Muscle of arm (tissue), 12 donors: ENCODE results near the gene ABLIM1. TPM values are rescaled to one million over a fixed set of nuclear protein-coding genes. Genes with fewer than 3 reads are reported as not detected.

ENCODE experiments used
- DNase-seq: peaks from one replicate; pipeline ENCODE4 v3.0.0-alpha.2; 2013
- polyA plus RNA-seq, 12 donors: library from polyadenylated mRNA; unstranded; fragments of 120-200 nt; gene quantifications; one replicate each; pipeline ENCODE4 v1.2.1, GENCODE V29; 2013; ENCODE audit not compliant: insufficient read length in 12 of 12

ABLIM1 gene
- polyA plus RNA-seq, 12 donors = 44.3 to 111 (median 60.8) TPM; not detected in 1

DNA sequence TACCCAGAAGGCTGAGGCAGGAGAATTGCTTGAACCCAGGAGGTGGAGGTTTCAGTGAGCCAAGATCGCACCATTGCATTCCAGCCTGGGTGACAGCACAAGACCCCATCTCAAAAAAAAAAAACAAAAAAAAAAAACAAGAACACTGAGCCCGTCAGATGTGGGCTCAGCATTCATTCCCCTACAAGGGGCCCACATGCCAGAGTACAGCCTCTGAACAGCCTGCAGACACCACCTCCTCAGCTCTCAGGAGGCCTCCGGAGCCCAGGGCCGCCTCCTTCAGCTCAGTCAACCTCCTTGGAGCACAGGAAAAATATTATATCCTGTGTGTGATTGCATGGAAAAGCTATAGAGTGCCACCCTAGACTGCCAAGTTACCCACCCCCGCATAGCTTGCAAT, 112.3 kb downstream of the ABLIM1 start:
- DNase-seq = no peak

DNA sequence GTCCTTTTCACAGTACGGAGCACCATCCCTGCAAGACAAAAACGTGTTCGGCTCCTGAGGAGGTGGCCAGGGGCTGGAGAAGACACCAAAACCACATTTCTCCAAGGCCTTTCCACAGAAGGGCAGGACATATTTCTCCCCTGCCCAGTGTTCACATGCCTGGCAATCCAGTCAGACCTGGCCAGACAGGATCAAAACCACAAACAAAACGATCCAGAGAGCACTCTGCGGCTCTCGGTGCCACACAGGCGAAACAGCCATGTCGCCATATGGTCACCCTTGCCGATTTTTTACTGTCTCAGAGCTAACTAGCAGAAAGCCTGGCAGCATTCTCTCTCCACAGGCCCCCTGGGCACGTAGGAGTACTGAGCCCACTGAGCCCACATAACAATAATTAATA, 113.0 kb downstream of the ABLIM1 start:
- no peak for DNase-seq

DNA sequence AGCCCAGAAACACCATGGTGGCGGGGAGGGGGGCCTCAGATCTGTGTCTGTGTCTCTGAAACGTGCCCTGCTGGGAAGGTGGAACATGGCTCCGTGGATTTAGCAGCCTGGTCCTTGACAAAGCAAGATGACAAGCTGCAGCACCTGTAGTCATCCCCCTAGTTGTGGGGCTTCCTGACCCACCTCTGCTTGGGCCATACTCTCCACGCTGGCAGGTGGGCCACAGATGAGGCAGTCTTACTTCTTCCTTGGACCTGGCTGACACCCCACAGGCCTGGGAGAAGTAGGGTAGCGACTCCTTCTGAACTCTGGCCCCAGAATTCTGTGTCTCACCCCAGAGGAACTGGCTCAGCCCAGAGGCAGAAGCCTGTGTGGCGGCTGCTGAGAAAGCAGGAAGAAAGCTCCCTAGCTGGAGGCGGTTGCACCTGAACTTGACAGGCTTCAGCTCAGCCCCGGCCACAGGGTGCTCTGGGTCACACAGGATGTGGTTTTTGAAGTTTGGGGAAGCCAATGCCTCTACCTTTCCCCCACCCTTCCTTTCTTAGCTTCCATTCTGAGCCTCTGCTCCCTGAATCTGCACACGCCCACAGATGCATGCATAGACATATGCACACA, 113.9 kb downstream of the ABLIM1 start:
- no peak for DNase-seq

DNA sequence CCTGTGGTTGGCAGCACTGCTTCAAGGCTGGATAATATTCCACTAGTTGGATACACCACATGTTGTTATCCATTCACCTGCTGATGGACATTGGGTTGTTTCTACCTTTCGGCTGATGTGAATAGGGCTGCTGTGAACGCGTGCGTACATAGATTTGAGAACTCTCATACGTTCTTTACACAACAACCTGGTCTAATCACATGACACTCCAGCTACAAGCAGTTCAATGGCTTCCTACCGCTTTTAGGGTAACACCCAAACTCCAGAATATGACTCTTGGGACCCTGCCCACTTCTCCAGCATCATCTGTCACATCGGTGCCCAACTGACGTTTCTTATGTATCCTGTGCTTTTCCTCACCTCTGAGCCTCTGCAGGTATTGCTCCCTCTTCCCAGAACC, 114.6 kb downstream of the ABLIM1 start:
- DNase-seq = no peak

DNA sequence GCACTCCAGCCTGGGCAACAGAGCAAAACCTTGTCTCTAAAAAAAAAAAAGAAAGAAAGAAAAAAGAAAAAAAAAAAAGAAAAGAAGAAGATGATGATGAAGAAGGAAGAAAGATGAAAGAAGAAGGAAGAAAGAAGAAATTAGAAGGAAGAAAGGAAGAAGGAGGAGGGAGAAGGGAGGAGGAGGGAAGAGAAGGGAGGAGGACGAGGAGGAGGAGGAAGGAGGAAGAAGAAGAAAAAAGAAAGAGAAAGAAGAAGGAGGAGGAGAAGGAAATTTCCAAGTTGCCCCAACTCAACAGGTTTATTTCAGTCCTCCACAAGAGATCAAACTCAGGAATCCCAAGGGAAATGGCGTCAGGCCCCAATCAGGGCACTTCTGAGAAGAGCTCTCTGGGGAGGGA, 115.7 kb downstream of the ABLIM1 start:
- DNase-seq = no peak

DNA sequence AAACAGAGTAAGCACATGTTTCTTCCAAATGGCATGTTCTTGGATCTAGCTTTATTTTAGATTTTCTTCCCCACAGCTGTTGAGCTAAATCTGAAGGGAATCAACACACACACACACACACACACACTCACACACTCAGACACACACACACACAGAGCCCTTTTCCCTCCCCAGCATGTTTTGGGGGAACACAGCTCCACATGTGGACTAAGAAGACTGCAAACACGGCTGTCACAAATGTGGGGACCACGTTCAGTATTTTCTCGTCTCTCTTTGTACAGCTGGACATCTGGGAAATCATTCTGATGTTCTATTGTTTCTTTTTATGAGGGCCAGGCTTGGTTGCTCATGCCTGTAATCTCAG, 116.3 kb downstream of the ABLIM1 start:
- no peak for DNase-seq

DNA sequence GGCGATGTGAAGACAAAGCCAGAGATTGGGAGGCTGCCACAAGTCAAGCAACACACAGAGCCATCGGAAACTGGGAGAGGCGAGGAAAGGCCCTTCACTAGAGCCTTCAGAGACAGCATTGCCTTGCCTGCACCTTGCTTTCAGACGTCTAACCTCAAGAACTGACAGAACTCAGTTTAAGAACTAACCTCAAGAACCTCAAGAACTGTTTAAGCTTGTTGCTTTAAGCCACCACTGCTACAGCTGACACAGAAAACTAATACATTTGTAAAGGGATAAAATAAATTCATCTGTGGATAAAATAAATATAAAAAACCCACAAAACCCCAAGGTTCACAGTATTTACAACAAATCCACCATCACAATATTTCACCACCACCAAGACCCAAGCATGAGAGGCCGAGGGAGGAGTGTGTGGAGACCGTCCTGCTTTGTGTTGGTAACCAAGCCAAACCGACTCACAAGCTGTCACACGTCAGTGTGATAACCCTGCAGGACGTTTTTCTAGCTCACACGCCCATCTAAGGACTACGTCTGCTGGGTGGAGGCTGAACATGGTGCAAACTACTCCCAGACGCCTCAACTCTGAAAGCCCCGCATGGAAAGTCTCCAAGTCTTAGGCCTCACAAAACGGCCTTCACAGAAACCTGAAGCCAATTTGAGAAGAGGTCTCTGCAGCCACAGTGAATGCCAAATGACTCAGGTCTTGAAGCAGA, 116.8 kb downstream of the ABLIM1 start:
- DNase-seq = peak; percentile 86

DNA sequence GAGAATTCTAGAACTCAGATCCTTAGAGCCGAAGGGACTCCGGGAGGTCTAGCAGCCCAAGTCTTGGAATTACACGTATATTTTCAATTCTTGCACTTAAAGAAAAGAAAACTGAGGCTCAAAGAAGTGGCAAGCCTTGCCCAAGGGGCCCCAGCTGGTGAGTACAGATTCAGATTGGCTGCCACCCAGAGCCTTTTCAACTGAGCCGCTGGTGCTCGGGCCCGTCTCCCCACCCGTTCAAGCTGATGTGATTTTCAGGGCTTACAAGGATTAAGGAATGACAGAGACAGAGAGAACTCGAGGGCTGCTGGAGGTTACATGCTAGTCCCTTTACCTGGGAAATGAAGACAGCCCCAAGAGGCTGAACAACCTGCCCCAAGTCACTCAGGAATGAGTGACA, 117.8 kb downstream of the ABLIM1 start:
- DNase-seq = no peak

DNA sequence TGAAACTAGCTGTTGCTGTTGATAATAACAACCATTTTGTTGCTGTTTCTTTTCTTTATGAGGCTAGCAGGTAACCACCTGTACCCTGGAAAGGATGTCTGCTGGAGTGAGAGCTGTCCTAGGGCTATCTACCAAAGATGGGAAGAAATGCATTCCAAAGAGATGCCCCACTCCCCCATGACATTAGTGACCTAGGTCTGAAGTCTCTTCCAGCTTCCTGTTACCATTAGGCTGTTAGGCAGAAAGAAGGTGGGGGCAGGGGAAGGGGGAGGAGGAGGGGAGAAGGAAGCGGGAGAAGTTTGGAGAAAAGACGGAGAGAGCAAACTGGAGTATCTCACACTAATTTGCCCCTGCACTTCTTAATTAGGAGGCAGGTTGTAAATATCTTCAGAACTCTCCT, 118.5 kb downstream of the ABLIM1 start:
- DNase-seq = no peak

DNA sequence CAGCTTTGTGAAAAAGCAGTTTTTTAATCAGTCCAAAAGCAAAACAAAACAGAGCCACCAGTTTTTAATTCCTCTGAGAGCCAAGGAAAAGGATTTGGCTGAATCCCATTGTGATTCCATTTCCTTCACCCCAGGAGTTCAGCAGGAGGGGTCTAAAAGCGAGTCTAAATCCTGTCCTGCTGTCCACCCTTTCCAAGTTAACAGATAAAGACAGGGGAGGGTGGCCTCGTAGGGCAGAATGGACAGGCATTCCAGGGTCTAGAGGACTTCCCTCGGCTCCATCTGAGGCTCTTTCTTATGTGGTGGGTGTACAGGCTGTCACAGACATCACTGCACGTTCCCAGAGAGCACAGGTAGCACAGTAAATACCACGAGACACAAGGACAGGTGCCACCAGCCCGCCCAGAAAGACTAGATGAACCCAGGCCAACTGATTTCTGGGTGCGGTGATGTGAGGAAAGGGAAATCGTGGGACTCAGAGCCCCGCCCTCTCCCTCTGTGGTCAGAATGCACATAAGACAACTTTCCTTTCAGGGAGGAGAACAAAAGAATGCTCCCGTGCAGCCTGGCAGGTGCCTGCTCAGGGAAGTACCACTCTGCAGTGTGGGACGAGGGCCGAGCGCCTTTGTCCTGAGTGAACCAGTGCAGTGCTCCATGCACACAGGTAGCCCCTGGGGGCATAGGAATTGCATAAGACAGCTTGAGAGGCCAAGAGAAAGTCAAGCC, 119.7 kb downstream of the ABLIM1 start:
- DNase-seq = no peak

DNA sequence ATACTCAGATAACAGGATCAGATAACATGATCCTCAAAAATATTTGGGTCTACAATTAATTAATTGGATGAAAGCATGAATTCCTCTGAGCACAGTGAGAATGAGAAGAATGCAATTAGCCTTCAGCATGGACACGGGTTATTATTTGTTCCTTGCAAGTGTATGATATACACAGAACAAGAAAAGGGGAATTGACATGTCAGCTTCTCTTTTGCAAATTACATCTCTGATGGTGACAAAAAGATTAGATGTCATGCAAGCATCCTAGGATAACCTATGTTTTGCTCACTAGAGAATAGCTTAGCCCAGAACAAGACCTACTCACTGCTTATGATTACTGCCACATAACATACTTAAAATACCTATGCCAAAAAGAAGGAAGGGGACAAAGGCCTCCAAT, 120.3 kb downstream of the ABLIM1 start:
- no peak for DNase-seq

DNA sequence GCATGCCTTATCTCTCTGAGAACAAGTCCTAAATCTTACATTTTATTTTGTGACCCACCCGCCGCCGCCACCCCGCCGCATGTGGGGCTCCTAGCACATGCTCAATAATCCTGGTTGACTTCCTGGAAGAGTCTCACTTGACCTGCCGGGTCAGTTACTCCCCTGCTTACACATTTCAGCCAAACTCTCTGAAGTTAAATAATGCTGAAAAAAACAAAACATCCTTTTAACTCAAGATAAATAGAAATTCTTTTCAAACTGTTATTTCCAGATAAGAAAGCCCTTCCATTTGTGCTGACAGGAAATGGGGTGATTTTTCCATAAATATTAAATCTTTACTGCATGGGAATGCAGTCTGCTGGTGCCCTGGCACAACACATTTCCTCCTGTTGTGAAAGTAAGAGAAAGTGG, 123.5 kb downstream of the ABLIM1 start:
- DNase-seq = no peak

DNA sequence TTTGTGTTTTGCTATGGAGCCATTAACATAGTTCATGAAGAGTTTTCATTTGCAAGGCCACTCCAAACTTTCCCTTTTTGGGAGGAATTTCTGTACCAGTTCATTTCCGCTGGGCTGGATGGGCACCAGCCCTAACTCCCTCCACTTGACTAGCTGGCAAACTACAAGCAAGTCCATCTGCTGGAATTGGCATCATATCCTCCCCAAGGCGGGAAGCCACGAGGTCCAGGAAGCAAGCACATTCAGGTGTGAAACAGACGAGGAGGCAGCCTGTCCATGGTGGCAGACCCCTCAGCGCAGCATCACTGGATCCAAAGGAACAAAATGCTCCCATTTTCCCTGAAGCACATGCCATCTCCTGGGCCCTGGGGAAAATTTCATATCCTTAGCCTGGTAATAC, 125.8 kb downstream of the ABLIM1 start:
- DNase-seq = no peak

DNA sequence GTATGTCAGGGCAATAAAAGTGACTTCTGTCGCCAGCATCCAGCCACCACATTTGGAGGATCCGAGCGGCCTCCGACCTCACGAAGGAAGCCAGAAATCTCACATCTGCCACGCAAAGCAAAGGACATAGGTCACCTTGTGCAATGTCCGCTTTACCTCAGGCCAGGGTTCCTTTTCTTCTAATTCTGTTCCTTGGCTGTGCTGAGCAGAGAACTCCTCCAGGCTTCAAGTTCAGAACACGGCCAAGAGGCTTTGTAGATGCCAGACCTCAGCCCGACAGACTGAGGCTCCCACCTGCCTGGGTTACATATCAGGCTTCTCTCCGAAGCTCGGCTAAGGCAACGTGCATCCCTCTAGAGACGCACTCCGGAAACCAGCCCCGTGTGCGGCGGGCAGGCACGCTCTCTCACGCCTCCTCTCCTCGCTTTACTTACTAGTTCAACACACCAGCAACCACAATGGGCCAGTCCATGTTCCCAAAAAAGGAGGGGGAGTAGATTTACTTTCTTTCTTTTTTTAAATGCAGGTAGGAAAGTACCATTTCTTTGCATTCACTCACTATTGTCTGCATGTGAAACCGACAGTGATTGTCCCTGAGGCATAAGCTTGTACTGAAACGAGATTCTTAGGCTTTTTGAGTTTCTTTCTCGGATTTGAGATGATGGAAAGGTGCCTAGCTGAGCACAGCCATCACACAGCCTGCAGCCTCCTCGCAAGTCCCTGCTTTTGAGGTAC, 131.4 kb downstream of the ABLIM1 start:
- peak; percentile 88 for DNase-seq

DNA sequence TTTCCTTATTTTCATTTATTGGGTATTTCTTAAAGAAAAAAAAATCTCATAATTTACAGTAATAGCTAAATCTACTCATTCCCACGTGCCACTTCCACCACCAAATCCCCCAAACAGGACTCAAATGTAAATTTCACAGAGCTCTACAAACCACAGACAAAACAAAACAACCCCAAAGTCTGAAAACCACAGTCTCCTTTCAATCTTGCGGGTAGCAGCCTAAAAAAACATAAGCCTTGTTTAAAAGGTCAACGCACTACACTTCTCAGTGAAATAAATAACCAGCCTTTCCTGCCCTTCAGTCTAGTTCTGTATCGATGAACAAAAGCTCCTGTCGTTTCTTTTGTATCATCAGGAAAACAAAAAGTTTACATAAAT, 132.0 kb downstream of the ABLIM1 start:
- DNase-seq = no peak

DNA sequence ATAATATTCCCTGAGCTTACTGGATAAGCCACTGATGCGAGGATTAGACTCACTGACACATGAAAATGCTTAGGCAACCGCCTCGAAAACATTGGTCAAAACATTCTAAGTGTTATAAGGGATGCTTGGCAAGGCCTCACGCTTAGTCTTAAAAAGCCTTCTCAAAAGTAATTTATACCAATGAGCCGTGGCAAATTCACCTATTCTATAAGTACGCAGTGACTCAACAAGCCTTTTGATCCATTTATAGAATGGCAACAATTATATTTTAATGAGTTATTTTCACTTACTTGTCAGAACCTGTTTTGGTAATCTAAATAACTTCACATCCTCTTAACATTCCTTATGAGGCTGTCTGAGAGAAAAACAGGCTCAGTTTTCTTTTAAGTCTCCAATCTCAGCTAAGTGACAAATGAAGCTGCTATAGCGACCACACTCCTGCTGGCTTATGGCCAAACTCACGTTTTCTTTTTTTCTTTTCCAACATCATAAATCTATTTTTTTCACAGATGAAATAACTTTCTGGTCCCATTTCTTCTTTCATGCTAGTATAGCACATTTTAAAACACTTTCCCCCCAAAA, 132.6 kb downstream of the ABLIM1 start:
- peak; percentile 67 for DNase-seq

DNA sequence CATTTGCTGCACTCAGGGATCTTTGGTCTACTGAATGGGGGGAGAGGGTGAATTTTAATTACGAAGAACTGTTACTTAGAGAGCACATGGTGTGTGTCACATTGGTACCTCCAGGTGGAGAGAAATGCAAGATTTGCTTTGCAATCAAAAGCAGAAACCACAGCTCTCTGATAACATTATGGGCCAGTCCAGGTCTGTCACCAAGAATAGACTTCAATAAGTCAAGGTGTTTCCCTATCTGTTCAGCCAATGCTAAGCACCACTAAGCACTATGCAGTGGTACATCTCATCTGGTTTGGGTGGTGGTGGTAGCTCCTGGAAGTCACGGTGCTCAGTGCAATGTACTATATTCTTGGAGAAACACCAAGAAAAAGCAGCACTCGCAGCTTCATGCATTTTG, 134.2 kb downstream of the ABLIM1 start:
- DNase-seq = no peak

DNA sequence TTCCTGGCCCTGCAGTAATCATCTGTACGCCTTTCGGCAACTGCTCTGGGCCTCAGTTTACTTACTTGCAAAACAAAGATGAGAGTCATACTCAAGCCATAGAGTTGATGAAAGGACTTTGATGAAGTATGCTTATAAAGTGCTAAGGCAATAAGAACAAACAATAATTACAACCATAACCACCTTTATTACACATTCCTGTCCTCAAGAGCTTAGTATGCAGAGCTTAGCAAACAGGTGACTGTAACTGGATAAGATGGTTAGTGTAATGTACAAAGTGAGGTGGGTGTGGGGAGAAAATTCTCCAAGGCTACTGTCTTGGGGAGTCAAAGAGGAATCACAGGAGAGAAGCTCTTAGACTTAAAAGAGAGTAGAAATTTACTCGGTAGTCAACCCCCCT, 136.8 kb downstream of the ABLIM1 start:
- DNase-seq = no peak

DNA sequence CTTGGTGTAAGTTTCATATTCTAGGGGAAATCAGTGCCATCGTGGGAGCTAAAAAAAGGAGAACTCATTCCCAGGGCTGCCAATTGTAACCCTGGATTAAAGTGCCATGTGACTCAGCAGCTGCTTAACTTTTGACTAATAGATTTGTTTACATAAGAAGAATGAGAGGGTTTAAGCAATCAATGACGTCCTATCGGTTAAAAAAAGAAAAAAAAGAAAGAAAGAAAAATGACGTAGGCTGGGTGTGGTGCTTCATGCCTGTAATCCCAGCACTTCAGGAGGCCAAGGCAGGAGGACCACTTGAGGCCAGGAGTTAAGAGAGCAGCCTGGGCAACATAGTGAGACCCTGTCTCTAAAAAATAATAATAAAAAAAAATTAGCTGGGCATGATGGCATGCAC, 137.6 kb downstream of the ABLIM1 start:
- DNase-seq = no peak

DNA sequence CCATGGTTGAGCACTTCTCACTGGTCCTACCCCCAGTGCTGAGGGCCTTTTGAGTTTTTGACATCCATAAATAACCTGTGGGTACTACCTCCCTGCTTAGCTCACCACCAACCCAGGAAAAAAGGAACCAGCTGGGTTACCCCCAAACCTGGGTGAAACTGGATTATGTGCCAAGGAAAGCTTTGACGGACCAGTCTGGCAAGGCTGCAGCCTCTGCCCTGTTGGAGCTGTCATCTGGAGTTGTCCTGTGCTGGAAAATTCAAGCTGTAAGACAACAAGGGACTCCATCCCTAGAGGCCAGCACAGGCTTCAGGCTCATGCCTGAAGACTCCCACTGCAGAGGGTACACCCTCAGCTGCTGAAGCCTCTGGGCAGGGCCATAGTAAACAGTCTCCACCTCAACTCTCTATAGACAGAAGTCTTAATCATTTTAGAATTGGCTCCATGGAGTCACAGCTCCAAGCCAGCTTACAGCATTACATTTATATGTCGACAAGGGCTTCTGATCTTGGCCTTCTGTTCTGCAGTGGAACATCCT, 138.2 kb downstream of the ABLIM1 start:
- DNase-seq = no peak

DNA sequence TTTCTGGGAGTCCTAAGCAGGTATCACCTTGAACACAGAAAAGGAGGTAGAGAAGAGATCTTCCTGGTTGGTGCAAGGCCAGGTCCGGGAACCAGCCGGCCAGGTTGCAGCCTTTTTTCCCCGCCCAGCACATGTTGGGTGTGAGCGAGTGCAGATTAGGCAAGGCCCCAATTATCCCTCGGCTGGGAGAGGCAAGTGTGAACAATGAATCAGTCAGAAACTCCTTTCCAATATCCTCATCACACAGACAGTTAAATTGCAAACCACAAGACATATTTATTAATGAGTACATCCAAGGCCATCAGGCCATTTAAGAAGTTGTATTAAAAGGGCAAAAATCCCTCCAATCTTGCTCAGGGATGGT, 138.8 kb downstream of the ABLIM1 start:
- DNase-seq = no peak
